ENCODE results near the gene IGF1R. TPM values are rescaled to one million over a fixed set of nuclear protein-coding genes. Genes with fewer than 3 reads are reported as not detected.

The IGF1R gene
- total RNA-seq, 1 donor from 2014 or later, result 62.7 TPM

DNA sequence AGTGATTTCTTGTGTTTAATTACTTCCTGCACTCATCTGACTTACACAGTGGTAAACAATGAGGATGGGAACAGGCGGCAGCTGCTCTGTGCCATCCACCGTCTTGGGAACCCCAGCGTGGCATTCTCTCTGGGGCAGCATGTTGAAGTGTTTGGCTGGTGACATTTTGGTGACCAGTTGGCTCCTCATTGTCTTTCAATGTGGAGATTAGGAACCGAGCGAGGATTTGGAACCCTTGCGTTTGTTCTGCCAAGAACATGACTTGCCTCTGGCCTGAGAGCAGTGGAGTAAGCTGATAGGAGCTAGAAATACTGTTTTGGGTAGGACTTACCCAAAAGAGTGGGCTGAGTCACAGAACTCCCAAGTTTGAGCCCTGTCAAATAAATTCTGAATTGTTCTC lies 88.8 kb downstream of the IGF1R start:
- TF ChIP-seq, protein P1, sequence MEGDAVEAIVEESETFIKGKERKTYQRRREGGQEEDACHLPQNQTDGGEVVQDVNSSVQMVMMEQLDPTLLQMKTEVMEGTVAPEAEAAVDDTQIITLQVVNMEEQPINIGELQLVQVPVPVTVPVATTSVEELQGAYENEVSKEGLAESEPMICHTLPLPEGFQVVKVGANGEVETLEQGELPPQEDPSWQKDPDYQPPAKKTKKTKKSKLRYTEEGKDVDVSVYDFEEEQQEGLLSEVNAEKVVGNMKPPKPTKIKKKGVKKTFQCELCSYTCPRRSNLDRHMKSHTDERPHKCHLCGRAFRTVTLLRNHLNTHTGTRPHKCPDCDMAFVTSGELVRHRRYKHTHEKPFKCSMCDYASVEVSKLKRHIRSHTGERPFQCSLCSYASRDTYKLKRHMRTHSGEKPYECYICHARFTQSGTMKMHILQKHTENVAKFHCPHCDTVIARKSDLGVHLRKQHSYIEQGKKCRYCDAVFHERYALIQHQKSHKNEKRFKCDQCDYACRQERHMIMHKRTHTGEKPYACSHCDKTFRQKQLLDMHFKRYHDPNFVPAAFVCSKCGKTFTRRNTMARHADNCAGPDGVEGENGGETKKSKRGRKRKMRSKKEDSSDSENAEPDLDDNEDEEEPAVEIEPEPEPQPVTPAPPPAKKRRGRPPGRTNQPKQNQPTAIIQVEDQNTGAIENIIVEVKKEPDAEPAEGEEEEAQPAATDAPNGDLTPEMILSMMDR (IDR thresholded peaks at IDR 0.05; ENCODE audit: insufficient read depth, low read length, poor library complexity, severe bottlenecking), result no peak
- Histone ChIP-seq H3K4me3 (ENCODE audit: low read depth, low read length) (no peak overlapping the region), H3K36me3 (ENCODE audit: control insufficient read depth, insufficient read depth, low read length) (no peaks in the 10 kb centered on the region), H3K27me3 (ENCODE audit: control insufficient read depth, insufficient read depth, low read length) (no peaks in the 10 kb centered on the region)
- DNase-seq (ENCODE audit: low read depth), result no peak

DNA sequence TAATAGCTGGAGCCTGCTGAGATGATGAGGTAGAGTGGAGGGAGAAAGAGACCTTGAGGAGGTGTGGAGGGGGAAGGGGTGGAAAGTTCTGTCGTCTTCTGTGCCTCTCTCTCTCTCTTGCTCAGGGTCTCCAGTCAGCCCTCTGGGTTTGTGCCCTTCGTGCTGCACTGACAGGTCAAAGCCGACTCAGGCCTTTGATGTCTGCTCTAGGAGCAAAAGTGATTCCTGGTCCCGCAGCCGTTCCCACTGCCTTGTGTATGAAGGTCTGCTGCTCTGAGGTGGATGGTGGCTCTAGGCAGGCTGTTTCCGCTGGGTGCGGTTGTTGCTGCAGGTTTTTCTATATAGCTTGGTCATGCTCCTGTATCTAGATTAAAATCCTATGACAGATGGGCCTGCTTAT lies 89.4 kb downstream of the IGF1R start:
- DNase-seq (ENCODE audit: low read depth), result no peak
- Histone ChIP-seq H3K27me3 (ENCODE audit: control insufficient read depth, insufficient read depth, low read length) (no peaks in the 10 kb centered on the region), H3K36me3 (ENCODE audit: control insufficient read depth, insufficient read depth, low read length) (no peaks in the 10 kb centered on the region), H3K4me3 (ENCODE audit: low read depth, low read length) (no peak overlapping the region)
- TF ChIP-seq, protein P1 (IDR thresholded peaks at IDR 0.05; ENCODE audit: insufficient read depth, low read length, poor library complexity, severe bottlenecking), result no peak

DNA sequence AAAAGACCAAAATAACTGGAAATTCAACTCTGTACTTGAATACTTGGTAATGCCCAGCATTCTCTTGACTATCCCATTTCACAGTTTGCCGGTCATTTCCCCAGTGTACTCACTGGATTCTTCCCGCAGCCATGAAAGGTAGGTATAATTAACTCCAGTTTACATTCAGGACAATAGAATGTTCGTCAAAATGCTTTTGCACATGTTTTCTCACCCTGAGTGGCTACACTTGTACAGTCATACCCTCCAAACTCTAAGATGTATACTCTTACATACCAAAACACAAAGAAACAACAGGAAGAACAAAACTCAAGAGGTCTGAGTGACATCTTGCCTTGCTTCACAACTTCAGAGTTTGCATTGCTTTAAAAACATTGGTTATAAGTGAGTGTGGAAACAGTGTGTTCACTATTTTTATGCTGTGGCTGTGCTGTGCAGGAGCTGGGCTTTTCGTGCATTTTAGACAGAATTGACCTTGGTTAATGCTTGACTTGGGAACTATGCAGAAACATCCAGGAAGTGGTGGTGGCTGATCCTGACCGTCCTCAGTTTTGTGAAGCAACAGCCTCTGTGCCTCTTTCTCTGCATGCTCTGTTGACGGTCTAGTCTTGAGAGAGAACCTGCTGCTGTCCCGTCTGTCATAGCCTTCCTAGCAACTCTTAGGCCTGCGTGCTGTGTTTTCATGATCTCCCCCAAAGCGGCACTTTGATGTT lies 90.5 kb downstream of the IGF1R start:
- no peak overlapping the region for H3K4me3 ChIP-seq (ENCODE audit: low read depth, low read length)
- DNase-seq (ENCODE audit: low read depth), result no peak
- no peaks in the 10 kb centered on the region for H3K27me3 ChIP-seq (ENCODE audit: control insufficient read depth, insufficient read depth, low read length)
- no peaks in the 10 kb centered on the region for H3K36me3 ChIP-seq (ENCODE audit: control insufficient read depth, insufficient read depth, low read length)
- TF ChIP-seq, protein P1 (IDR thresholded peaks at IDR 0.05; ENCODE audit: insufficient read depth, low read length, poor library complexity, severe bottlenecking), result no peak

DNA sequence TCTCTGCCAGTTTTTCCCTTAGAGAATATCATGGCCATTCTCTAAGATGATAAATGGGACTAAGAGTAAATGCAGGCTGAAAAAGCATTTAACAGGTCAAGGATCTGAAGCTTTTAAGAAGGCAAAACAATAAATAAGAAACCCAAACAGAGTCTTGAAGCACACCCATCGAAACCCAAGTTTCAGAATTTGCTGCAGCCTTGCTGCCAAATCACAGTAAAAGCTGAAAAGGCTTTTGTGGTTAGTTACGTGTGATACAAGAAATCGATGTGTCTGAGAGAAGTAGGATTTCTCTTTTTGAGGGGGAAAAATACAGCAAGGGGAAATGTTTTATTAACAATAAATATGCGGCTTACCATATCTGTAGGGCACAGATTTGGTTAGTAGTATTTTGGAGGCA lies 92.0 kb downstream of the IGF1R start:
- H3K4me3 ChIP-seq (ENCODE audit: low read depth, low read length), result no peak overlapping the region
- no peak for DNase-seq (ENCODE audit: low read depth)
- TF ChIP-seq, protein P1 (IDR thresholded peaks at IDR 0.05; ENCODE audit: insufficient read depth, low read length, poor library complexity, severe bottlenecking), result no peak
- no peaks in the 10 kb centered on the region for H3K36me3 ChIP-seq (ENCODE audit: control insufficient read depth, insufficient read depth, low read length)
- H3K27me3 ChIP-seq (ENCODE audit: control insufficient read depth, insufficient read depth, low read length), result no peaks in the 10 kb centered on the region

DNA sequence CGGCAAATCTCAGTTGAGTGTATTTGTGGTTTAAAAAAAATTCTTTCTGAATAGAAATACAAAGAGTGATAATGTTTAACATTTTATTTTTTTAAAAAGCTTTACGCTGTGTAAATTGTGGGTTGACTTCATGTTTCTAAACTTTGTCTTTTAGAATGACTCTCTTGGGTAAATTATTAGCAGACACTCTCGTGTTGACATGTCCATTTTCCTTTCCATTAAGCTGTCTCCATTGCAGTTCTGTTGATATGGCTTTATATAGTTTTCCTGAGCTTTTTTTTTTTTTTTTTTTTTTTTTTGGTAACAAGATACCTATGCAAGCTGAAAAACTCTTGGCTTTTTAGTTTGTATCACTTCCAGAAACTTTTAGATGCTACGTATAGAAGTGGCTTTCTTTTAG lies 92.6 kb downstream of the IGF1R start:
- DNase-seq (ENCODE audit: low read depth), result no peak
- no peaks in the 10 kb centered on the region for H3K27me3 ChIP-seq (ENCODE audit: control insufficient read depth, insufficient read depth, low read length)
- no peaks in the 10 kb centered on the region for H3K36me3 ChIP-seq (ENCODE audit: control insufficient read depth, insufficient read depth, low read length)
- H3K4me3 ChIP-seq (ENCODE audit: low read depth, low read length), result no peak overlapping the region
- TF ChIP-seq, protein P1 (IDR thresholded peaks at IDR 0.05; ENCODE audit: insufficient read depth, low read length, poor library complexity, severe bottlenecking), result no peak

DNA sequence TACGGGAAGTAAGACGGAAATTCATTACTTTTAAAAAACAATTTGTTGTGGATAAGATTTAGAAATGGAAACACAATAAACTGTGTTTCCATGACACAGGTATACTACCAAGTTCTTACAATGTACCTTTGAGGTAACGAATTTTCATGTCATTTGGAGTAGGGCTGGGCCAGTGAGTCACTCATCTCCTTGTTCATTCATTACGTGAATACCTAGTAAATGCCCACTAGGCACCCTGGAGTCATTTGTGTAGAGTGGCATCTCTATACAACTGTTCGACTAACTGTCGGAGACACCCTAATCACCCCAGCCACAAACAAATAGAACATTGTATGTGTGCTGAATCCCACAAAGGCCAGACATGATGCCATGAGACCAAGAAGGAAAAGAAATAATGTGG lies 94.8 kb downstream of the IGF1R start:
- Histone ChIP-seq H3K36me3 (ENCODE audit: control insufficient read depth, insufficient read depth, low read length) (no peaks in the 10 kb centered on the region), H3K4me3 (ENCODE audit: low read depth, low read length) (no peak overlapping the region), H3K27me3 (ENCODE audit: control insufficient read depth, insufficient read depth, low read length) (no peaks in the 10 kb centered on the region)
- no peak for DNase-seq (ENCODE audit: low read depth)
- TF ChIP-seq, protein P1 (IDR thresholded peaks at IDR 0.05; ENCODE audit: insufficient read depth, low read length, poor library complexity, severe bottlenecking), result no peak
